Stimulated activated CD8-positive, alpha-beta memory T cell treated with anti-CD3 and anti-CD28 coated beads, Interleukin-15, amount 100 ng/mL, for 24 hours (primary cell): ENCODE measurements around the gene PRSS36.
"Not testable (repeated sequence)": the region's sequence is repeated elsewhere in the genome, so short reads cannot be mapped to it uniquely, and the experiment has no call there.

Experiments used
- DNase-seq: peaks from one replicate; pipeline ENCODE4 v3.0.0-alpha.2; 2020; ENCODE audit warnings: low read depth

PRSS36 gene

GRCh38 chr16:31120129-31120528, 29.7 kb downstream of the PRSS36 start:
- no peak for DNase-seq

DNA sequence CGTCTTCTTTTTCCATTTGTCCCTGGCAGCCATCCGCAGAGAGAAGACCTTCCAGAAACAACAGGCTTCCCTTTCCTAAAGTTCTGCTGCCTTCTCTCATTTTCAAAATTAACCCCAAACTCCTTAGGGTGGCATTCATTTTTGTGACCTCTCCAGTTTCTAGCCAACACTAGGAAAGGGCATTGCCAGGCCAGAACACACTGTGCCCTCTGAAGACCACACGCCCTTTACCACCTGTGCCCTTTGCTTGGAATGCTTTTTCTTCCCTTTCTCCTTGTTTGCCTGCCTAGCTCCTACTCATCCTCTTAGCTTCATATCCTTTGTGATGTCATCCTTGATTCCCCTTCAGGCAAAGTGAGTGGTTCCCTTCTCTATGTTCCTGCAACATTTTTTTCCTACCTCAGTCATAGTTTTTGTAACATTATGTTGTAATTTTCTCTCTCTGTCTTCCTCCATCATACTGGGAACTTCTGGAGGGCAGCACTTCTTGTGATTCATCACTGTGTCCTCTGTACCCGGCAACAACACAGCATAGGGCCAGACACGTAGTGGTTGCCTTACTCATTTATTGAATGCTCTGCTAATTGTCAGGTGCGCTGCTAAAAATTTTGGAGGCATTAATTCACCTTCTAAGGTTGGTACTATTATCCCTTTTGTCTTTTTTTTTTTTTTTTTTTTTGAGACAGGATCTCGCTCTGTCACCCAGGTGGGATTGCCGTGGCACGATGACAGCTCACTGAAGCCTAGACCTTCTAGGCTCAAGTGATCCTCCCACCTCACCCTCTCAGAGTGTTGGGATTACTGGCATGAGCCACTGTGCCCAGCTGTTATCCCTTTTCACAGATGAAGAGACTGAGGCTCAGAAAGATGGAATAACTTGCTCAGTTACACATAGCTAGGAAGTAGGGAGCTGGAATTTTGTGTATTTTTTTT, 31.4 kb downstream of the PRSS36 start:
- no peak for DNase-seq

GRCh38 chr16:31117384-31118222, 32.3 kb downstream of the PRSS36 start, which contains the start of gene KAT8:
Gene KAT8 (plus strand): TSS chr16:31117664. CDS start chr16:31117682, 18 bp downstream.
- peak; percentile 87 for DNase-seq

DNA sequence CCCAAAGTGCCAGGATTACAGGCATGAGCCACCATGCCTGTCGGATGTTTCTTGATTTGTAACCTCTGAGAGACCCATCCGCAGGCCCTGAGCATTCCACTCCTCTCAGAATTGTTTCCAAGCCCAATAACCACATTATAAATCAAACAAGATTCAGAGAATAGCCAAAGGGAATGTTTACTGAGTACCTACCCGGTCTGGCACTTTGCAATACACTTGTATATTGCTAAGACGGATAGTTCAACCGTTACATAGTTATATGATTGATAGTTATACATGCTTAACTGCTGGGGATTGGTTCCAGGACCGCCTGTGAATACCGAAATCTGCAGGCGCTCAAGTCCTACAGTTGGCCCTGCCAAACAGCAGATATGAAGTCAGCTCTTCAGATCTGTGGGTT, 35.4 kb downstream of the PRSS36 start:
- no peak for DNase-seq

- DNase-seq, result no peak
Observed at GRCh38 chr16:31113121-31114120, 36.4 kb downstream of the PRSS36 start.

- no peak for DNase-seq
Observed at GRCh38 chr16:31112711-31113110, 37.2 kb downstream of the PRSS36 start.

- DNase-seq, result no peak
Observed at GRCh38 chr16:31111881-31112466, 37.9 kb downstream of the PRSS36 start.

- DNase-seq, result no peak
Observed at GRCh38 chr16:31110106-31111034, 39.5 kb downstream of the PRSS36 start.

DNA sequence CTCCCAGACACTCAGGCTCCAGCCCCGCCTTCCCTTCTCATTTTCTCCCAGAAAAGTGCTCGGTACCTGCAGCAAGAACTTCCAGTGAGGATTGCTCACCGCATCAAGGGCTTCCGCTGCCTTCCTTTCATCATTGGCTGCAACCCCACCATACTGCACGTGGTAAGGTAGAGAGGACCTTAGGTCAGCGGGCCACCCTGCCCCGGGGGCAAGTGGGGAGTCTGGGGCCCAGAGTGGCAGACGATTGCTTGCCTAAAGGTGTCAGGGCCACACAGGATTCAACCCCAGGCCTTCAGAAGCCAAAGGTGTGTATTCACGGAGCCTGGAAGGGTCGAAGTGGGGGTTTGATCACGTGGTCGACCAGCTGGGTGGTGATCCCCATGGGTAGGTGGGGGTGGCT, 40.2 kb downstream of the PRSS36 start:
- DNase-seq, result no peak

GRCh38 chr16:31108794-31109558, 40.9 kb downstream of the PRSS36 start:
- DNase-seq, result no peak

DNA sequence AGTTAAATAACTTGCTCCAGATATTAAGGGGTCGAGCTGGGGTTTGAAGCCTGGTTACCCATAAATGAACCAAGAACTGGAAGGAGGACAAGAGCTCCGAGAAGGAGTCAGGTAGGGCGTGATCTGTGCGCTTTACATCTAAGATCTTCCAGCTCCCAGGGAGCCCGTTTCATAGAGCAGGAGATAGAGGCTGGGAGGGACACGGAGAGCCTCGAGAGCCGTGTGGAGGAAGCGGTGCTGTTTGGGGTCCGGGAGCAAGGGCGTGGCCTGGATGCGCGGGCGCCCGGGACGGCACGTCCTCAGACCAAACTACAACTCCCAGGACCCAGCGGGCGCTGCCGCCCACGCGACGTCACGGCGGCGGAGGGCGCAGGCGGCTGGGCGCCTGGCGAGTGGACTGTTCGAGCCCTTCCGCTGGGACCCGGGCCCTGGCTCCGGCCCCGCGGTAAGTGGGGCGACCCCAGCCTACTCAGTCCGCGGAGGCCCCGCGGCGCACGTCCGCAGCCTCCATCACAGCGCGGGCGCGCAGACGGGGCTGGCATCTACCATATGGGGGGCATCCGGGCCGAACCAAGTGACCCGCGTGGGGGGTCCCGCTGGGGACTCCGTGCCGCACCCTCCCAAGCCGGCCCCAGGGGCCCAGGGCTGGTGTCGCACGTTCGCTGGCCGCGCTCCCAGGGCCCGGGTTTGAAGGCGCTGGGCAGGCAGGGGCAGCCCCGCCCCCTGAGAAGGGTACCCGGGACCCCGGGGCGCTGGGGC, 41.7 kb downstream of the PRSS36 start, which contains the start of gene BCKDK:
TSS of gene BCKDK (plus strand) at position 352 of the 759 bp plus-strand sequence. CDS start 838 bp downstream, outside the sequence.
- DNase-seq, result peak; percentile 59

DNA sequence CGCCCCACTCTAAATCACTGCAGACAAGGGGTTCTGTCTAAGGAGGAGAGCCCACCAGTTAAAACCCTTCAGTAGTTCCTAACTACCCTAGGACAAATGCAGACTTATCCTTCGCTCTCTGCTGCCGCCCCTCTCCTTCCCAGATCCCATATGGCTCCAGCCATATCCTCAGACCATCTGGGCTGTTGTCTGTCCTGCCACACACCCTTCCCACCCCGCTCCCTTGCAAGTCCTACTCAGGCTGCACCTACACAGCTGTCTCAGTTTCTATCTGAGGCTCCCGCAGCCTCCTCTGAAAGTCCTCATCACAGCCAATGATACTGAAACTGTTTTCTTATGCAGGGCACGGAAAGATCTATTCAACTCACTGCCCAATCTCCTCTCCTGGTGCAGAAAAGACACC, 42.4 kb downstream of the PRSS36 start:
- no peak for DNase-seq

GRCh38 chr16:31106509-31107464, 43.1 kb downstream of the PRSS36 start:
- DNase-seq, result no peak

GRCh38 chr16:31105677-31106213, 44.1 kb downstream of the PRSS36 start:
- peak; percentile 77 for DNase-seq

- not testable (repeated sequence) for DNase-seq
Observed at GRCh38 chr16:31100876-31101641, 48.8 kb downstream of the PRSS36 start.
